CD14-positive monocyte (primary cell): ENCODE results near the gene DACT2. TPM values are rescaled to one million over a fixed set of nuclear protein-coding genes. Genes with fewer than 3 reads are reported as not detected.

Experiments
- DNase-seq, 3 donors: peaks; one replicate each; pipeline ENCODE4 v3.0.0-alpha.2; 2011 to 2022
- H2AFZ ChIP-seq: 2 replicates; pipeline ENCODE4 v1.6.0; 2012; ENCODE audit warnings: mild to moderate bottlenecking, low read depth, low read length, inconsistent platforms; ENCODE audit not compliant: insufficient read depth, poor library complexity, severe bottlenecking
- H3K27ac ChIP-seq, 2 donors: 1 replicate in 1 of 2; 2 replicates in 1 of 2; pipeline ENCODE4 v1.5.1; 2012 to 2013; ENCODE audit warnings: low read length in 2 of 2, control low read depth in 1 of 2, inconsistent platforms in 1 of 2, low read depth in 1 of 2, mild to moderate bottlenecking in 1 of 2
- H3K27me3 ChIP-seq, 2 donors: one replicate each; pipeline versions ENCODE4 v1.6.0 to v1.6.1; 2011 to 2013; ENCODE audit warnings: low read length in 2 of 2; ENCODE audit not compliant: control insufficient read depth in 2 of 2, insufficient read depth in 2 of 2
- H3K36me3 ChIP-seq, 2 donors: replicated peaks in 1 of 2; 1 replicate in 1 of 2; 2 replicates in 1 of 2; pipeline versions ENCODE4 v1.5.1 to v1.6.1; 2012 to 2013; ENCODE audit warnings: low read length in 2 of 2, control low read depth in 1 of 2, inconsistent platforms in 1 of 2, mild to moderate bottlenecking in 1 of 2; ENCODE audit not compliant: insufficient read depth in 2 of 2, control insufficient read depth in 1 of 2
- H3K4me1 ChIP-seq, 2 donors: 1 replicate in 1 of 2; 2 replicates in 1 of 2; pipeline versions ENCODE4 v1.5.1 to v1.6.1; 2012 to 2013; ENCODE audit warnings: low read length in 2 of 2, control low read depth in 1 of 2, inconsistent platforms in 1 of 2, mild to moderate bottlenecking in 1 of 2, moderate library complexity in 1 of 2; ENCODE audit not compliant: insufficient read depth in 2 of 2, control insufficient read depth in 1 of 2
- H3K4me2 ChIP-seq: replicated peaks from 2 replicates; pipeline ENCODE3; 2012; ENCODE audit warnings: low read length, moderate library complexity, mild to moderate bottlenecking; ENCODE audit not compliant: poor library complexity, severe bottlenecking; ENCODE audit errors: extremely low read depth
- H3K4me3 ChIP-seq, 3 experiments: fragments of 200-600 bp in 1 of 3; sonication (generic) in 1 of 3; replicated peaks in 1 of 3; 1 replicate in 2 of 3; 2 replicates in 1 of 3; pipeline ENCODE4 v1.5.1; 2011 to 2013; ENCODE audit warnings: low read length in 3 of 3, mild to moderate bottlenecking in 3 of 3, control low read depth in 2 of 3, low read depth in 2 of 3, inconsistent platforms in 1 of 3, moderate library complexity in 1 of 3
- H3K79me2 ChIP-seq: 2 replicates; pipeline ENCODE4 v1.6.0; 2012; ENCODE audit warnings: mild to moderate bottlenecking, control low read depth, inconsistent platforms, low read length, moderate library complexity; ENCODE audit not compliant: insufficient read depth
- H3K9ac ChIP-seq: 2 replicates; pipeline ENCODE4 v1.6.0; 2017; ENCODE audit warnings: low read length, mild to moderate bottlenecking; ENCODE audit not compliant: insufficient read depth, poor library complexity, severe bottlenecking
- H3K9me3 ChIP-seq, 2 donors: replicated peaks in 1 of 2; 1 replicate in 1 of 2; 2 replicates in 1 of 2; pipeline versions ENCODE4 v1.5.1 to v1.6.1; 2012 to 2013; ENCODE audit warnings: low read length in 2 of 2, control low read depth in 1 of 2; ENCODE audit not compliant: control insufficient read depth in 1 of 2, insufficient read depth in 1 of 2
- H4K20me1 ChIP-seq: 2 replicates; pipeline ENCODE4 v1.6.0; 2012; ENCODE audit warnings: mild to moderate bottlenecking, low read length, control low read depth, moderate library complexity; ENCODE audit not compliant: insufficient read depth
- H3K27ac Mint-ChIP-seq, 7 donors: one replicate each; pipeline ENCODE4 v1.8.0; 2020; ENCODE audit warnings: mild to moderate bottlenecking in 7 of 7, mixed read lengths in 7 of 7, moderate library complexity in 6 of 7, inconsistent platforms in 2 of 7
- H3K27me3 Mint-ChIP-seq, 3 donors: one replicate each; pipeline ENCODE4 v1.8.0; 2021 to 2022; ENCODE audit warnings: low read depth in 3 of 3, mild to moderate bottlenecking in 3 of 3, mixed read lengths in 3 of 3, moderate library complexity in 3 of 3, inconsistent platforms in 1 of 3
- H3K36me3 Mint-ChIP-seq, 2 donors: one replicate each; pipeline ENCODE4 v1.8.0; 2020; ENCODE audit warnings: mixed read lengths in 2 of 2, inconsistent platforms in 1 of 2, mild to moderate bottlenecking in 1 of 2
- H3K4me1 Mint-ChIP-seq: one replicate; pipeline ENCODE4 v1.8.0; 2020; ENCODE audit warnings: mild to moderate bottlenecking, mixed read lengths
- H3K4me3 Mint-ChIP-seq, 2 donors: one replicate each; pipeline ENCODE4 v1.8.0; 2020; ENCODE audit warnings: mild to moderate bottlenecking in 2 of 2, mixed read lengths in 2 of 2, moderate library complexity in 1 of 2
- H3K9me3 Mint-ChIP-seq, 7 donors: one replicate each; pipeline ENCODE4 v1.8.0; 2020 to 2022; ENCODE audit warnings: mixed read lengths in 7 of 7, mild to moderate bottlenecking in 6 of 7, moderate library complexity in 6 of 7, inconsistent platforms in 2 of 7
- CTCF ChIP-seq: fragments of 200-600 bp; IDR thresholded peaks from one replicate; pipeline ENCODE4 v1.8.0; 2022; ENCODE audit warnings: antibody characterized with exemption, mild to moderate bottlenecking
- WGBS: methylation state at CpG from one replicate; pipeline ENCODE4 v1.1.5; 2013; ENCODE audit warnings: missing lambda C conversion rate; ENCODE audit not compliant: insufficient coverage; 5-methylcytosine and 5-hydroxymethylcytosine counted together
- intact Hi-C, 2 donors: fragments of 100-400 bp; cut with micrococcal nuclease; formaldehyde crosslinking; loops; one replicate each; pipeline versions ENCODE4 v1.15.0 to v1.15.1; 2023
- polyA plus RNA-seq, 3 donors: library from polyadenylated mRNA; depleted of rRNA in 1 of 3; unstranded in 2 of 3; stranded (reverse) in 1 of 3; fragments of 300-500 nt in 2 of 3; fragments of >200 nt in 1 of 3; fragmentation: Illumina TruSeq in 2 of 3; gene quantifications; 1 replicate in 2 of 3; 2 replicates in 1 of 3; pipeline ENCODE4 v1.2.3, GENCODE V29; 2012 to 2021

The DACT2 gene
- polyA plus RNA-seq, 3 donors: not detected

- no peak for DNase-seq
- H3K36me3 Mint-ChIP-seq: no peaks in the 10 kb centered on the region
- TF ChIP-seq CTCF: no peak
Observed at GRCh38 chr6:168364793-168365421, 45.3 kb upstream of the DACT2 start.

GRCh38 chr6:168363811-168364792, 44.5 kb upstream of the DACT2 start:
- Mint-ChIP-seq H3K36me3 (no peaks in the 10 kb centered on the region), H3K9me3 (peaks cover 2 to 14% (median 6%) of the 10 kb centered on the region in 7 donors), H3K4me3 (no peak overlapping the region), H3K27me3 (peaks cover 9 to 15% (median 9%) of the 10 kb centered on the region in 3 donors), H3K27ac (peak overlapping the region in 1 of 7 donors; percentile 22), H3K4me1 (no peaks in the 10 kb centered on the region)
- no peaks in the 10 kb centered on the region for H3K36me3 ChIP-seq
- H3K27ac ChIP-seq: no peak overlapping the region
- H4K20me1 ChIP-seq: no peaks in the 10 kb centered on the region
- no peaks in the 10 kb centered on the region for H3K4me1 ChIP-seq
- 90% methylated on average over 7 of the region's 13 CpGs for WGBS
- intact Hi-C loops: no loop called here
- no peak overlapping the region for H2AFZ ChIP-seq
- no peaks in the 10 kb centered on the region for H3K27me3 ChIP-seq
- peaks cover 0 to 3% of the 10 kb centered on the region in 2 donors for H3K9me3 ChIP-seq
- no peak for TF ChIP-seq CTCF
- no peak overlapping the region for H3K9ac ChIP-seq
- no peak overlapping the region for H3K4me3 ChIP-seq
- DNase-seq: no peak
- H3K4me2 ChIP-seq: no peak overlapping the region
- no peaks in the 10 kb centered on the region for H3K79me2 ChIP-seq

More at GRCh38 chr6:168364793-168365421, 45.3 kb upstream of the DACT2 start:
- Histone ChIP-seq H3K79me2 (no peaks in the 10 kb centered on the region), H3K27me3 (no peaks in the 10 kb centered on the region), H3K9me3 (peaks cover 0 to 3% of the 10 kb centered on the region in 2 donors), H4K20me1 (no peaks in the 10 kb centered on the region), H3K36me3 (no peaks in the 10 kb centered on the region), H3K9ac (no peak overlapping the region), H3K4me1 (no peaks in the 10 kb centered on the region), H3K4me2 (no peak overlapping the region), H3K4me3 (no peak overlapping the region), H3K27ac (no peak overlapping the region), H2AFZ (no peak overlapping the region)
- H3K4me1 Mint-ChIP-seq: no peaks in the 10 kb centered on the region
- peaks cover 2 to 14% (median 5%) of the 10 kb centered on the region in 7 donors for H3K9me3 Mint-ChIP-seq
- 97% methylated on average over 29 of the region's 31 CpGs for WGBS
- no peak overlapping the region for H3K4me3 Mint-ChIP-seq
- intact Hi-C loops: no loop called here
- H3K27ac Mint-ChIP-seq: peak overlapping the region in 1 of 7 donors; percentile 22
- H3K27me3 Mint-ChIP-seq: peaks cover 9 to 15% (median 9%) of the 10 kb centered on the region in 3 donors
